ENCODE results near the gene TENM4.

TENM4 gene

DNA sequence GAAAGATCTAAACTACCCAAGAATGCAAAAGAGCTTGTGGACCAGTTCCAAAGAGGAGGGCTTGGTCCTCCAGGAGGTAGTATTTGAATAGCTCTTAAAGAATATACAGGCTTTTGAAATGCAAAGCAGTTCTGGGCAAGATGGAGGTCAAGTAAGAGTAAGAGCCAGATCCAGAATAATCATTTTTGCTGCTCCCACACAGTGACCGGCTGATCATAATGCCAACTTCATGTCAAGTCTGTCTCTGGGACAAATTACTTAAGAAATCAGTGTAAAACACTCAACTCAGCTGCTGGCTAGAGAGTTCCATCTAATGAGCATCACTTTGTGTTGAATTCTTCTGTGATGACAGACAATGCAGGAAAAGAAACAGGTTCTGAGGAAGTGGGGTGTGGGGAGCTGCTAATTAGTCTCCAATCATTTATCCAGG is 615.2 kb downstream of the TENM4 start:
- DNase-seq, result no peak

DNA sequence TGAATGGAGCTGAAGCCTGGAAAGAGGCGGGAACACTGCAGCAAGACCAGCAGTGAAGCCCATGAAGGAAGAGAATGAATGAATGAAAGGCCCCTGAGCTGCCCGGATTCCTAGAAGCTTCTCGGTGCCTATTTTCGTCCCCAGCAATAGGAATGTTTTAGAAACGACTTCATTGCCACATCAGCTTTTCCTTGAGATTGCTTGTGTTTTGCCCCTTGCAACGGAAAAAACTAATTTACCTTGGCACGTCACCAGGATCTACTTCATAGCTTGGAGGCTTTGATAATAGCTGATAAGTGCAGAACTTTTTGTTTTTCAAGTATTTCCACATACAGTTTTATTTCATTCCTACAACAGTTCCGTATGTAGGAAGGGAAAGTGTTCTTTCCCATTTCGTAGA is 617.2 kb downstream of the TENM4 start:
- DNase-seq, result no peak

DNA sequence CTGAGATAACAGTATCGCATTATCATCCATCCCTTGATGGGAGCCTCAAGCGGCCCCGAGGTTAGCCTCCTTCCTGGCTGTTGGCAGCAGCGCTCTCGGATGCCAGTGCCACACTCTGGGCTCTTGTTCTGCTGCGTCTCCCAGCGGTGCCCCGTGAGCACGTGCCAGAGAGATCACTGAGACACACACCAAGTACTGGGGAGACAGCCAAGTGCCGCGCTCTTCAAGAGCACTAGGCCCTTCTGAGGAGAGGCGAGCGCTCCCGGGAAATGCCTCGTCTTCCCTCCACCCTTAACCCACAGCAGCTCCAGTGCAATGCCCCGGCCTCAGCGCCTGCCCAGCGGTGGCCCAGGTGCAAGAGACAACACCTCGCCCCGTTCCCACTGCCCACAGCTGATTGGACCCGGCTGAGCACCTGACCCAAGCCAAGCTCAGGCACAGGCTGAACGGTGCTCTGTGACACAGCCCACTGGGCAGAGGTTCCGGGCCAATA is 617.9 kb downstream of the TENM4 start:
- no peak for DNase-seq

DNA sequence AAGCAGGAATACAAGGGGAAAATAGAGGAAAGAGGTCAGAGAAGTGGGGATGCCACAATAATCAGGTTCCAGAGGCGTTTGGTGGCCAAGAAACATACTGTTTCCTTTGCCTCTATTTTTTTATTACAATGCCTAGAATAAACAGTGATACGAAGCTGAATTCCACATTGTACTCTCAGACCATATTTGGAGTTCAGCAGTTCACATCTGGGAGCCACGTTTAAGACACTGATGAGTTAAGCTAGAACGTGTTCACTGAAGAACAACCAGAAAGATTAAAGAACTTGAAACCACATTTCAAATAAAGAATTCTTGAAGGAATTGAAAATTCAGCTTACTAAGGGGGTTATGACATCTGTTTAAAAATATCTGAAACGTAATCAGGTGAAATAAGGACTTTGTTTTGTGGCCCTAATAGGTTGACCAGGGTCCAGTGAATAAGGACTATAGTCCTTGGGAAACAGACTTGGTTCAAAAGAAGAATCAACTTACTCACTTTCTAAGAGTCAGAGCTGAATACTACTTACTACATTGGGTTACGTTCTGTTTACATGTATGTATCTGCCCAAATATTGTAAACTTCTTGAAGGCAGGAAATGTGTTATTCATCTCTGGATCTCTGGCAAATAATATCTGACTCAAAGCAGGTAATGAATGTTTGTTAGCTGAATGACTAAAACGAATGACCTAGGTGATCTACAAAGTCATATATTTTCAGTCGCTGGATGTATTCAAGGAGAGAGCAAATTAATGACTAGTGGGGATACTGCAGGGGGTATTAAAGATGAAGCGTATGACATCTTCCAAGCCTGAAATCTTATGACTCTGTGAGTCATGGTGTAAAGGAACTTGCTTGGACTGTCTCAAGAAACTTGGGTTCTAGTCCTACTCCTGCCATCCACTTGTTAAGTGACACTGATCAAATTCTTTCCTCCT is 619.2 kb downstream of the TENM4 start:
- no peak for DNase-seq

DNA sequence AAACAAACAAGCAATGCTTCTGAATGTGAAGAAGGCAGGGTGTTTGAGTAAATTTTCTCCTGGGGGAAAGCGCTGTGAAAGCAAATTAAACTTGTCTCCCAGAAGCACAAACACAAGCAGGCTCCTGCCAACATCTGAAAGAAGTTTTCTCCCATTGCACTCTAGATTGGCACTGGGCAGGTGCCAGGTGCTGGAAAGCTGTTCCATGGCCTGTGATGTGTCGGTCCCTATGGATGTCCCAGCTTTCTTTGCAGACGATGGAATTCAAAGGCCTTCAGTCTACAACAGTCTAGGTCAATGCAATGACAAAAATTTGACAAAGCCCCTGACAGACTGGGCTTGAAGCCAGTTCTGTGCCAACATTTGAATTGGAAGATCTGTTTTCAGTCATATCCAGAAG is 620.1 kb downstream of the TENM4 start:
- DNase-seq, result no peak

DNA sequence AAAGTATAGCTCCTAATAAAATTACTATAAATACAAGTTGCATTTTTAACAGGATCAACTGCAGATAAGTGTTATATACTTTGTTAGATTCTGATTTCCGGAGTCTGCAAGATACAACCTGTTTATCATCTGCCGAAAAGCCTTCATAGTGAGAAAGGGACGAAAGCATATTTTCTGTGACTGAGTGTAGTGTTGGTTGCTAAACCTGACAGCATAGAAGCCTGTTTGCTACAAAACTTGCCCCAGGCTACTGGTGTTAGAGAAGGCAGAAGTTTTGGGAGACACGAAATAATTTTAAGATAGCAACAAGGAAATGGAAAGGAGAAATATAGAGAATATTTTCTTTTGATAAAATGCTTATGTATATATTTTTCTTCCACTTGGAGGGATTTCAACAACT is 622.6 kb downstream of the TENM4 start:
- DNase-seq, result no peak

DNA sequence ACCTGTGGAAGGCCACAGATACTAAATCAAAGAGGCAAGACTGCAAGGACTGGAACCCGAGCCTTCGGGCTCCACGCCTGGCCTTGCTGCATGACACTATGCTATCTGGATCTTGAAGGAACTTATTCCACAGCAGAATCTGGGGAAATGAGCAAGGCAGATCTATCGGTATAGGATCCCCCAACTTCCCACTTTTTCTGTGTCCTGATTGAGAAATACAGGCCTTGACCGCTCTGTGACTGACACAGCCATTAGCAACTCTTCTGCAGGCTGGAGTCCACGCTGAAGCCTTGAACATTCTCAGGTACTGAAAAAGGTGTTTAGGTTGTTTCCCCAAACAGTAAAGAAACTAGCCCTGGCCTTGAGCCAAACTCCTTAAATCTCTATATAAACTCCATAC is 625.0 kb downstream of the TENM4 start:
- no peak for DNase-seq

DNA sequence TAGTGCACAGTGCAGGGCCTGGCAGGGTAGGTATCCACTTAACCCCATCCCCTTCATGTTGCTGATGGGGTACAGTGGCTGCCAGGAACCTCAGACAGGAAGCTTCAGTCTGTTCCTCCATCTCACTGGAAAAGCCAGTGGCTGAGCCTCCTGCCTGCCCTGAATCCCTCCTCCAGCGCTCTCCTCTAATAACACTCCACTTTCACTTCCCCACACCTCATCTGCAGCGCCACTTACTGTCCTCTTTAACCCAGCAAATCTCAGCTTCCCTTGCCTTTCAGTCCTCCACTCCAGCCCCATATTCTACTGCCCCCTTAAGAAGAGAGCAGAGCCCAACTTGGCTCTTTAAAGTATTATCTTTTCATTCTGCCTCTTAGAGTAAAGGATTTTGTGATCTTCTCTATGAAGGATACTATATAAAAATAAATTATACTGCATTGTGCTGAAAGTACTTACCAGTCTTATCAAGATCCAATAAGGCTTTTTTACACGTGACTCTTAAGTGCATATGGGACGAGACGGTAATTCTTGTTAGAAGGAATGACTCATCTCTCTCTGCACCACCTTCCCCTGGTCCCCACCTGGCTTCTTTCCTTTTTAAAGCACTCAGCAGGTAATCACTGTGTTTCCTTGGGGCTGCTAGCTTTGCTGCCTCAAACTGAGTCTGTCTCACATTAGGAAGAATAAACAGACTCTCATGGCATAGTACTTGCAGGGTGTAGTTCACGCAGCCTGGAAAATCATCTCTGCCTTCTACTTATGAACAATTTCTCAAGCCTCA is 628.1 kb downstream of the TENM4 start:
- DNase-seq, result no peak

DNA sequence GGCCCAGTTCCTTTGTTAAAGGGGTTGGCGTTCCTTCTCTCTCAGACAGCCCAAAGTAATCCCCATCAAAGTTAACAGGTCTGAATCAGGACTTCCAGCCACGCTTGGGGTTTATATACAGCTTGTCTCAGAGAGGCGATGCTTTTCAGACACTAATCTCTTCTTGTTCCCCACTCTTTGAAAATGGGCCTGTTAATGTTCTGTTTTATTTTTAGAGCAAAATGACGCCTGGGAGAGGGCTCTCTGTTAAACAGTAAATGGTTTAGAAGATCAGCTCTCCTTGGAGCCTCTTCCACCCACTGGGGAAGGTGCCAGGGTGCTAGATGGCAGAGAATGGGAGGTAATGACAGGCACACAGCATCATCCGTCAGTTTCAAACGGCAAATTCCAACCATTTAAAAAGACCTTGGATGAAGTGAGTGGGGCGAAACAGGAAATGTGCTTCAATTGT is 630.2 kb downstream of the TENM4 start:
- no peak for DNase-seq

DNA sequence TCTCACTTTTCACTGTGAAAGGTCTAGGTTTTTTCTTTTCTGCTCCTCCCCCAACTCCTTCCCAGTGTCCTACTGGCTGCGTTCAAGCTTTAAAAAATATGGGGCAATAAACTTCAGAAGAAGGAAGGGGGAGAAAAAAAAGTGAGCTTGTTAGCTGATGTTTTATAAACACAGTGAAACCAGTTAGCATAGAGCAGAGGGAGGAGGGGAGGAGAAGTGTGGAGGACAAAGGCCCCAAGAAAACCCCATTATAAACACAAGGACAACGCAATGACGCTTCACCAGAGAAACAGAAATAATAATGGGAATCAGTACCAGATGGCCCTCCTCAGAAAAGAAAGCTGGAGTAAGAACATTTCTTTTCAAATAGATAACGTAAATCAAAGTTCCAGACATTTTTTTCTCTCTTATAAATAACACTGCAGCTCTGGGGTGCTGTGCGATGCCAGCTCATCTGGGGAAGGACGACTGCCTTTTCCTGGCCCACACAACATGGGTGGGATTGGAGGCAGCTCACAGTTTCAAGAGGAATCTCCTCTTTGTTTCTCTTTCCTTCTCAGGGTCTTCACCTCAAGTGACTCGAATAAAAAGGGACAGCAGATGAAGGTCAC is 630.8 kb downstream of the TENM4 start:
- no peak for DNase-seq

DNA sequence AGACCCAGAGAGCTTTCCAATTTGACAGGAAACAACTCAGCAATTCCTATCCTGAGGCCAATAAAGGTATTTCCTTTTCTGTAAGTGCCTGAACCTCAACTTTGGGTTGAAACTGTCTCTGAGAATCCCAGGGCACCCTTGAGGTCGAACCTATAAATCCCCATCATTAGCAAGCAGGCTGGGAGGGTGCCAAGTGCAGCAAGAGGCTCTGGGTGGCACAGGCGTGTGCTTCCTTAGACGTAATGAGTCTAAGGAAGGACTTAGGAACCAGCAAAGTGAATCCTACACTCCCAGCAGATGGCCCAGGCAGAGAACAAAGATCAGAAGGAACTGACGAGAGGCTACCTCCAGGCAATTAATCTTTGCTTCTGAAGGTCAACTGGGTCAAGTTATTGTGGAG is 631.9 kb downstream of the TENM4 start:
- DNase-seq, result no peak

DNA sequence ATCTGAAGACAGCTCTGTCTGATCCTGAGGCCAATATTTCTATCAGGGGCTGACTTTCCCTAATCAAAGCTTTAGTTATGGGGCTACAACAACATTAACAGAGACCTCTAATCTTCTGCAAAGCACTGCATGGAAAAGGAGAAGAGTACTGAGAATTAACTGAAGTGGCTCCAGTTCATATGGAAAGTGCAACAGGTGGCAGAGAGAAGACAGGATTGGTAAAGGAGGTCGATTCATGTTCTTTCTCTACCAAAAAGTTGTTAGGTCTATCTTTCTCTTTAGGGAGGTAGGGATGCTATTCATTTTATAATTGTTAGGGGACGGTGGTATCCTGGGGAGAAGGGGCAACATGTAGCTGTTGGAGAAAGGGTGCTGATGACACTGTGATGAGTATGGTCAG is 633.5 kb downstream of the TENM4 start:
- no peak for DNase-seq

DNA sequence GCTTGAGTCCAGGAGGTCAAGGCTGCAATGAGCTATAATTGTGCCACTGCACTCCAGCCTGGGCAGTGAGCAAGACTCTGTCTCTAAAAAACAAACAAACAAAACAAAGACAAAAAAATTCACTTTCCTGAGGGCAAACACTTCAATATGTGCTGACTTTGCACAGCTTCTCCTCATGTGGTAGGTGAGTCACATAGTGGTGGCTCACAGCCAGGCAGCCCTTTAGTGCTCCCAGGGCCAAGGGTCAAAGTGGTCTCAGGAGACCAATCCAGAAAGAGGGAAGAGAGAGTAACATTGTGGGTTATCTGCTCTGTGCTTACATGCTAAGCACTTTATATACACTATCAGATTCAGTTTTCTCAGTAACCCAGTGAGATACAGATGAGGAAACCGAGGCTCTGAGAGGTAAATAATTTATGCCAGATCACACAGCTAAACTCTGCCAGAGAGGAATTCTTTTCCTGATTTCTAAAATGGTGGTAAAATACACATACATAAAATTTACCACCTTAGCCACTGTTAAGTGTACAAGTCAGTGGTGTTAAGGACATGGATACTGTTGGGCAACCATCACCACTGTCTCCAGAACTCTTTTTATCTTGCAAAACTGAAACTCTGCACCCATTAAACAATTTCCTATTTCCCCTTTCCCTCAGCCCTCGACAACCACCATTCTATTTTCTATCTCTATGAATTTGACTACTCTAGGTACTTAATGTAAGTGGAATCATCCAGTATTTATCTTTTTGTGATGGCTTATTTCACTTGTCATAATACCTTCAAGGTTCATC is 634.4 kb downstream of the TENM4 start:
- no peak for DNase-seq

DNA sequence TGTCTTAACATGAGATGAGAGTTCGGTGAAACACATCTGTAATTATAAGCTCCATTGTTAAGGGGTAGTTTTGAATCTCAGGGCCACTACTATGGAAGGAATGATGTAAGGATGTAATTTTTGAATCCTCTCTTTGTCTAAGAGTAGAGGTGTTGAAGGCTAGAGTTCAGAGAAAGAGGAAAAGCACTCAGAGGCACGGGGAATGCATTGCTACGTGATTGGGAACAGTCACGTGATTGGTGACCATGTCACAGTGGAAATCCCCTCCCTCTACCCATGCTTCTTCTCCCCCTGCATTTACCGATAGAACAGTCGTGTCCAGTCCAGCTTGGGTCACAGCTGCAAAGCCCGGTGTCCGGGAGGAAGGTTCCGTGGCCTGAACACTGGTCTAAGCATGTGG is 635.8 kb downstream of the TENM4 start:
- no peak for DNase-seq

DNA sequence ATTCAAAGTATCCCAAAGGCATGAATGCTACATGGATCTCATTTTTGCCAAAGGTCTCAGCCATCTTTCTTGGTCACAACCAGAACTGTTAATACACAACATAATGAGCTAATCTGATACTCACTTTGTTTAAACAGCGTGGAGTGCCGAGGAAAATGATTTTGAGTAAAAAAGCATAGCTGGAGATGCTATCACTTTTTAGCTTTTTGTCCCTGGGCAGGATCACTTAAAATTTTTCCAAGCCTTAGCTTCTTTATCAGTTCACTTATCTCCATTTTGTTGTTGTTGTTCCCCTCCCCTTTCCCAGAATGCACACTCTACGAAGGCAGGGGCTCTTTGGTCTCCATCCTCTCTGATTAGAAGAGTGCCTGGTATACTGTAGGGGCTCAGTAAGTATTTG is 636.8 kb downstream of the TENM4 start:
- DNase-seq, result no peak

DNA sequence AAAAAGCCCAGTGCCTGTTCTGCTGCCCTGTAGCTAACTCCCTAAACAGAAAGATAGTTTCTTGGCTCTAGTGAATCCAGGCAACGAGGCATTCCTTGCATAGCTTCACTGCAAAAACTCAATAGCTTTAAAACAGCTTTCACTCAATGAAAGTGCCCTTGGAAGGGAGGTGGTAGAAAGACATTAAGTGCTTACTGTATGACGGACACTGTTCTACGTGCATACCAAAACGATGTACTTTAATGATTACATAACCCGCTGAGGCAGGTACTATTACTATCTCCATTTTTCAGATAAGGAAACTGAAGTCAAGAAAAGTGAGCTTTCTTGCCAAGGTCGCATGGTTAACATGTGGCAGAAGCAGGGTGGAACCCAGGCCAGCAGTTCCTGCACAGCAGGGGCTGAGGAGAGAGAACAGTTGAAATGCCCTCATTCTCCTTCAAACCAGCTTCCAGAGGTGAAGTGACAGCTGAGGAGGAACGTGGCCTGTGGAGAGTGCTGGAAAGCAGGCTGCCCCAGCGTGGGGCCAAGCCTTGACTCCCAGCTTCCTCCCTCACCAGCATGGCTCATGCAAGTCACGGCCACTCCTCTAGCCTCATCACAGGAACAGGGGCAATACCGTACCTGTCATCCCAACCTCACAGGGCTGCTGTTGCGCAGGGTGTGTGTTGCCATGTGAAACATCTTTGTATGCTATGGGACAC is 638.6 kb downstream of the TENM4 start:
- DNase-seq, result no peak

DNA sequence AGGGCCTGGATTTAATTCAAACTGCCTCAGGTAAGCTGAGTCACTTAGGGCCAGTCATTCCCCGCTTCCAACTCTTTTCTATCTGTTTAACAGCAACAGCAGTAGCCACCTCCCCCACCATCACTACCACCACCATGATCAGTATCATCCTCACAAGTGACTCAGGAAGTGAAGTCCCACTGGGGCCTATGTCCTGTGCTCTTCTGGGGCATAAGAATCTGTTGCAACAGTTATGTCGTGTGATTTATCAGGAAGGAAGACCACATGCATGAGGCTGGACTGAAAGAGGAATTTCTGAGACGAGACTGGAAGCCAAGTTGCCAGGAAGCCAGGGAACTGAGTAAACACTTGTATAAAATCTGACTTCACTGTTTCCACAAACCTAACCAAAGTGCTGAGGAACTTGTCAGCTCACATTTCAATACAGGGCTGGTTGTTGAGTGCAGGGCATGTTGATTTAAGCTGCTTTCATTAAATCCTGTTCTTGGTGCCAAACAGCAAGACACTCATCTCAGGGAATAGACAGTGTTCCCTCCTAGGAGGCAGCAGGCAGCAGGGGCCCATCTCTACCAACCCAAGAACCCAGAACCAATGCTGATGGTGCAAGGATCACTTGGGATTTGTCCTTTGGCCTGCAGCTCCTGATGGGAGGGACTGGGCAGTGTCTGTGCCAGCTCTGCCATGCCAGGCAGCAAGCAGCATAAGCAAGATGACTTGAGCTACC is 639.5 kb downstream of the TENM4 start:
- no peak for DNase-seq

DNA sequence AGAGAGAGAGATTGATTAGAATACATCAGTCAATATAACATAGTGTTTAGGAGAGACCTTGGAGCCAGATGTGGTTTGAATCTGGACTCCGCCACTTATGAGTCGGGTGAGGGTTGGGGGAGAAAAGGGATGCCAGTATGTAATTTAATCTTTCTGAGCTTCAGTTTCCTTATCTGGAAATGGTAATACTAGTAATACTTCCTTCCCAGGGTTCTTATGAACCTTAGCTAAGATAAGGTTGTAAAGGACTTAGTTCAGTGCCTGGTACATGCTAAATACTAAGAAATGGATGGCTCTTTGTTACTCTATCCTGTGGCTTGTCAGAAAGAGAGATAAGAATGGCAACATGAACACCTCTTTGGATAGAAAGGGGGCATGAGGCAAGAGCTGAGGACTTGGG is 640.1 kb downstream of the TENM4 start:
- no peak for DNase-seq

DNA sequence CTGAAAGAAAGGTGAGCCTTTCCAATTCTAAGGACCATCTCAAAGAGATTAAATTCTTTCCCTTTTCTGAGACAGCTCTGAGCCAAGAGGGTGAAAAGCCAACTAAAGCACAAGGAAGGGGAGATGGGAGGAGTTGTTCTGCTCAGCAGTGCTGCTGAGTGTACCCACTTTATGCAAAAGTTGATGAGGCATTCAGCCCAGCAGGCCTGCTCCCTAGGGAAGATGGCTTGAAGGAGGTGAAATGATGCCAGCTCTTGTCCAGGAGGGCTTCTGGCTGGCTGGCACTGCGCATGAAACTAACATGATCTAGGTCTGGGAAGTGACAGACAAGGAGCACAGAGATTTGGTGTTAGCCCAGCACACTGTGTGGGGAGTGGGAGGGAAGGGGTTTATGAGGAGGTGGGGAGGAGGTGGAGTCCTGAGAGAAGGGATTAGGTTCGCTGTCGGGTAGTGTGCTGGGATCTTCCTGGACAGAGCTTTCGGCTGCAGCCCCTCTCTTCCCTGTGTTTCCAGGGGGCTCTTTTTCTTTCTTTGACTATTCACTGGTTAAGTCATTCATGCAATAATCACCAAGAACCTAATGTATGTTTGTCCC is 640.6 kb downstream of the TENM4 start:
- DNase-seq, result no peak

DNA sequence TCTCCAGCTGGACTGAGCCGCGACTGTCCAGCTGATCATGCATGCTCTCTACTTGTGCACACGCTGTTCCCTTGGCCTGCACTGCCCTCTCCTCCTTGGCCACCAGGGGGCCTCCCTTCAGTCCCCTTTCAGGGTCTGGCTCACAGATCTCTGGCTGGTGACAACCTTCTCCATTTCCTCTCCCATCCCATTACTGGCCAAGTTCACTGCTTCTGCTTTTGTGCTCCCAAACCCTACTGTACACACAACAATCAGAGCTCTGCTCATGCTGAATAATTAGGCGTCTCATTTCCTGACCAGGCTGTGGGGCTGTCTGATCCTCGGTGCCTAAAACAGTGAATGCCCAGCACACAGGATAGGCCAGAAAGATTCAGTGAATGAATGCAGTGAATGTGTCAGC is 642.2 kb downstream of the TENM4 start:
- DNase-seq, result peak; percentile 34

DNA sequence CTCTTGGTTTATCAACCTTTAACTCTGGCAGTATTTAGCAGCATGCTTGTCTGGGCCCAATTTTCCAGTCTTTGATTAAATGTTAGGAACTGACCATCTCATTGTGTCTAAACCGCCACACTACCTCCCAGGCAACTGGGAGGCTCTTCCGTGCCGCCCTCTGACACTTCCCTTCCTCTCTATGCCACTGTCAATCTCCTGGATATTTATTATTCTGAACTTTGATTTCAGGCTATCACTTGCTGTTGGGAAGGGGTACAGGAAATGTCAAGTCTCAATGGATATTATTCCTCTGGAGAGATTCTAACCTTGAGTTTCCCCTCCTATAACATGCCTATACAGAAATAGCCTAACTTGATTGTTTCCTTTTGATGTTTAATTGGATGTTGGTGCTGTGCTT is 643.3 kb downstream of the TENM4 start:
- no peak for DNase-seq

Data from activated CD4-positive, CD25-positive, alpha-beta regulatory T cell treated with anti-CD3 and anti-CD28 coated beads, Interleukin-2, amount 50 U/mL, for 72 hours (primary cell).